H9 (cell line): Measurements from ENCODE around the gene ROBO1. TPM values are rescaled to one million over a fixed set of nuclear protein-coding genes. Genes with fewer than 3 reads are reported as not detected.

Source experiments
- DNase-seq: peaks from one replicate; pipeline ENCODE4 v3.0.0-alpha.2; 2017
- H2AFZ ChIP-seq: one replicate; pipeline ENCODE4 v1.6.1; 2013; ENCODE audit warnings: mild to moderate bottlenecking, low read length, control low read depth, moderate library complexity
- H2AK5ac ChIP-seq: 2 replicates; pipeline ENCODE4 v1.6.1; 2013; ENCODE audit warnings: low read length, control low read depth, mixed read lengths; ENCODE audit not compliant: insufficient read length
- H2BK120ac ChIP-seq: one replicate; pipeline ENCODE4 v1.6.1; 2013; ENCODE audit warnings: low read depth, mild to moderate bottlenecking, low read length, control low read depth, inconsistent platforms; ENCODE audit not compliant: poor library complexity, severe bottlenecking
- H2BK12ac ChIP-seq: 2 replicates; pipeline ENCODE4 v1.6.1; 2013; ENCODE audit warnings: low read length, control low read depth, mixed read lengths, low read depth; ENCODE audit not compliant: insufficient read length
- H2BK15ac ChIP-seq: 2 replicates; pipeline ENCODE4 v1.6.1; 2013; ENCODE audit warnings: low read depth, low read length, control low read depth
- H2BK20ac ChIP-seq: one replicate; pipeline ENCODE4 v1.6.1; 2013; ENCODE audit warnings: low read depth, mild to moderate bottlenecking, low read length, control low read depth, inconsistent platforms; ENCODE audit not compliant: poor library complexity, severe bottlenecking
- H2BK5ac ChIP-seq: 2 replicates; pipeline ENCODE4 v1.6.1; 2013; ENCODE audit warnings: low read length, control low read depth, mixed read lengths; ENCODE audit not compliant: insufficient read length
- H3K14ac ChIP-seq: 2 replicates; pipeline ENCODE4 v1.6.1; 2013; ENCODE audit warnings: low read length, control low read depth; ENCODE audit not compliant: insufficient read depth
- H3K18ac ChIP-seq: 2 replicates; pipeline ENCODE4 v1.6.1; 2013; ENCODE audit warnings: low read depth, mild to moderate bottlenecking, mixed read lengths, low read length, control low read depth; ENCODE audit not compliant: insufficient read length
- H3K23ac ChIP-seq: 2 replicates; pipeline ENCODE4 v1.6.1; 2013; ENCODE audit warnings: low read length, control low read depth, mixed read lengths, low read depth; ENCODE audit not compliant: insufficient read length
- H3K23me2 ChIP-seq: 2 replicates; pipeline ENCODE4 v1.6.1; 2013; ENCODE audit warnings: low read depth, mild to moderate bottlenecking, mixed read lengths, low read length, control low read depth; ENCODE audit not compliant: insufficient read length, poor library complexity, severe bottlenecking
- H3K27ac ChIP-seq: 2 replicates; pipeline ENCODE4 v1.5.1; 2013; ENCODE audit warnings: low read length, control low read depth, mixed read lengths, low read depth; ENCODE audit not compliant: insufficient read length
- H3K27me3 ChIP-seq: 2 replicates; pipeline ENCODE4 v1.6.1; 2013; ENCODE audit warnings: low read length, control low read depth, inconsistent platforms; ENCODE audit not compliant: insufficient read depth
- H3K4ac ChIP-seq: 2 replicates; pipeline ENCODE4 v1.6.1; 2013; ENCODE audit warnings: low read depth, mild to moderate bottlenecking, control low read depth, inconsistent platforms, low read length, moderate library complexity
- H3K4me1 ChIP-seq: 2 replicates; pipeline ENCODE4 v1.6.1; 2013; ENCODE audit warnings: low read length, control low read depth, inconsistent platforms; ENCODE audit not compliant: insufficient read depth
- H3K4me2 ChIP-seq: 2 replicates; pipeline ENCODE4 v1.6.1; 2013; ENCODE audit warnings: low read length, control low read depth, mixed read lengths; ENCODE audit not compliant: insufficient read length, insufficient read depth
- H3K56ac ChIP-seq: 2 replicates; pipeline ENCODE4 v1.6.1; 2013; ENCODE audit warnings: low read depth, mild to moderate bottlenecking, mixed read lengths, low read length, control low read depth; ENCODE audit not compliant: insufficient read length
- H3K79me1 ChIP-seq: 2 replicates; pipeline ENCODE4 v1.6.1; 2013; ENCODE audit warnings: low read depth, mild to moderate bottlenecking, moderate library complexity, low read length, control low read depth, inconsistent platforms; ENCODE audit not compliant: insufficient read depth, poor library complexity, severe bottlenecking
- H3K79me2 ChIP-seq: 2 replicates; pipeline ENCODE4 v1.6.1; 2013; ENCODE audit warnings: low read length, control low read depth, inconsistent platforms; ENCODE audit not compliant: insufficient read depth
- H3K9ac ChIP-seq: 2 replicates; pipeline ENCODE4 v1.6.1; 2013; ENCODE audit warnings: low read length, control low read depth, mixed read lengths; ENCODE audit not compliant: insufficient read length; ENCODE audit errors: extremely low read depth
- H3K9me3 ChIP-seq: one replicate; pipeline ENCODE4 v1.6.1; 2013; ENCODE audit warnings: low read depth, low read length, inconsistent platforms; ENCODE audit not compliant: control insufficient read depth
- H3T11ph ChIP-seq: one replicate; pipeline ENCODE4 v1.6.1; 2013; ENCODE audit warnings: mild to moderate bottlenecking, low read length, control low read depth, inconsistent platforms
- H4K20me1 ChIP-seq: one replicate; pipeline ENCODE4 v1.6.1; 2013; ENCODE audit not compliant: control insufficient read depth, insufficient read length, insufficient read depth
- H4K5ac ChIP-seq: 2 replicates; pipeline ENCODE4 v1.6.1; 2013; ENCODE audit warnings: low read depth, mild to moderate bottlenecking, mixed read lengths, low read length, control low read depth; ENCODE audit not compliant: insufficient read length
- H4K8ac ChIP-seq: replicated peaks from 2 replicates; pipeline ENCODE4 v1.6.1; 2013; ENCODE audit warnings: low read length, control low read depth, mixed read lengths, low read depth; ENCODE audit not compliant: insufficient read length
- H4K91ac ChIP-seq: 2 replicates; pipeline ENCODE4 v1.6.1; 2013; ENCODE audit warnings: low read depth, mild to moderate bottlenecking, moderate library complexity, mixed read lengths, low read length, control low read depth; ENCODE audit not compliant: insufficient read length
- H3K27ac Mint-ChIP-seq, 3 experiments: 2 replicates in 2 of 3; 3 replicates in 1 of 3; pipeline ENCODE4 v1.8.0; 2020 to 2021; ENCODE audit warnings: mixed read lengths in 3 of 3, mild to moderate bottlenecking in 1 of 3, moderate library complexity in 1 of 3
- H3K27me3 Mint-ChIP-seq: 2 replicates; pipeline ENCODE4 v1.8.0; 2021; ENCODE audit warnings: low read depth, mild to moderate bottlenecking, moderate library complexity, mixed read lengths
- H3K36me3 Mint-ChIP-seq, 3 experiments: 2 replicates in 2 of 3; 3 replicates in 1 of 3; pipeline ENCODE4 v1.8.0; 2020 to 2021; ENCODE audit warnings: low read depth in 3 of 3, mixed read lengths in 3 of 3; ENCODE audit not compliant: insufficient read depth in 1 of 3
- H3K4me1 Mint-ChIP-seq, 2 experiments: 2 replicates each; pipeline ENCODE4 v1.8.0; 2020; ENCODE audit warnings: mixed read lengths in 2 of 2
- H3K4me3 Mint-ChIP-seq, 2 experiments: 2 replicates in 1 of 2; 3 replicates in 1 of 2; pipeline ENCODE4 v1.8.0; 2020 to 2021; ENCODE audit warnings: mild to moderate bottlenecking in 2 of 2, mixed read lengths in 2 of 2, moderate library complexity in 1 of 2
- H3K9me3 Mint-ChIP-seq, 2 experiments: 2 replicates in 1 of 2; 3 replicates in 1 of 2; pipeline ENCODE4 v1.8.0; 2020; ENCODE audit warnings: mild to moderate bottlenecking in 2 of 2, mixed read lengths in 2 of 2, moderate library complexity in 1 of 2
- CTCF ChIP-seq: fragments of 200-600 bp; sonication (generic); conservative IDR thresholded peaks from 3 replicates; pipeline ENCODE4 v1.8.0; 2021; ENCODE audit warnings: antibody characterized with exemption, mild to moderate bottlenecking
- WGBS: extraction: QIAGEN DNeasy Blood & Tissue Kit; methylation state at CpG from one replicate; pipeline ENCODE4 v1.1.7; 2013; ENCODE audit warnings: missing lambda C conversion rate, low lambda C conversion rate, mixed read lengths; ENCODE audit not compliant: insufficient read length; ENCODE audit errors: extremely low coverage; 5-methylcytosine and 5-hydroxymethylcytosine counted together
- total RNA-seq: library from RNA; stranded (reverse); gene quantifications from 2 replicates; pipeline ENCODE4 v1.2.1, GENCODE V29; 2021

ROBO1 gene
- total RNA-seq, 1 experiment from 2014 or later, result 62.7 TPM

- H4K91ac ChIP-seq, result no peak overlapping the region
- H2BK12ac ChIP-seq, result no peak overlapping the region
- H4K20me1 ChIP-seq, result no peaks in the 10 kb centered on the region
- no peak overlapping the region for H2BK120ac ChIP-seq
- no peaks in the 10 kb centered on the region for H3K4me1 ChIP-seq
- Mint-ChIP-seq H3K4me1 (no peaks in the 10 kb centered on the region), H3K27me3 (no peaks in the 10 kb centered on the region), H3K36me3 (no peaks in the 10 kb centered on the region), H3K9me3 (no peaks in the 10 kb centered on the region), H3K27ac (no peak overlapping the region), H3K4me3 (no peak overlapping the region)
- no peak overlapping the region for H3K23ac ChIP-seq
- no peak for TF ChIP-seq CTCF
- H4K5ac ChIP-seq, result no peak overlapping the region
- no peak overlapping the region for H3K18ac ChIP-seq
- H2BK5ac ChIP-seq, result no peak overlapping the region
- H3K79me2 ChIP-seq, result no peaks in the 10 kb centered on the region
- no peaks in the 10 kb centered on the region for H3K27me3 ChIP-seq
- no peaks in the 10 kb centered on the region for H3K23me2 ChIP-seq
- no peak overlapping the region for H3K9ac ChIP-seq
- H3K9me3 ChIP-seq, result no peaks in the 10 kb centered on the region
- no CpG with 5 or more reads among the region's 1 CpG for WGBS
- H3K56ac ChIP-seq, result no peak overlapping the region
- H2AK5ac ChIP-seq, result no peak overlapping the region
- H3T11ph ChIP-seq, result no peak overlapping the region
- no peak for DNase-seq
- H2BK20ac ChIP-seq, result no peak overlapping the region
- no peak overlapping the region for H3K27ac ChIP-seq
- H4K8ac ChIP-seq, result no peak overlapping the region
- H2BK15ac ChIP-seq, result no peak overlapping the region
- H3K14ac ChIP-seq, result no peak overlapping the region
- no peak overlapping the region for H3K4ac ChIP-seq
- no peak overlapping the region for H2AFZ ChIP-seq
- H3K79me1 ChIP-seq, result no peaks in the 10 kb centered on the region
- no peak overlapping the region for H3K4me2 ChIP-seq
These were observed 362.6 kb downstream of the ROBO1 start for GRCh38 chr3:79405183-79405582.
